Parathyroid adenoma (tissue), 2 donors: ENCODE measurements around the gene PRKRIP1.
"Not testable (repeated sequence)": the region's sequence is repeated elsewhere in the genome, so short reads cannot be mapped to it uniquely, and the experiment has no call there.

ENCODE experiments used
- H2AFZ ChIP-seq: fragments of 300-600 bp; sonication (generic); one replicate; pipeline ENCODE4 v1.7.0; 2017; ENCODE audit warnings: antibody characterized with exemption, mild to moderate bottlenecking
- H3K27ac ChIP-seq: fragments of 300-600 bp; sonication (generic); one replicate; pipeline ENCODE4 v1.7.0; 2017
- H3K27me3 ChIP-seq: fragments of 300-600 bp; sonication (generic); one replicate; pipeline ENCODE4 v1.7.0; 2017; ENCODE audit warnings: low read length; ENCODE audit not compliant: control insufficient read depth, insufficient read depth
- H3K36me3 ChIP-seq: fragments of 300-600 bp; sonication (generic); one replicate; pipeline ENCODE4 v1.7.0; 2017; ENCODE audit warnings: low read length; ENCODE audit not compliant: control insufficient read depth, insufficient read depth
- H3K4me1 ChIP-seq: fragments of 300-600 bp; sonication (generic); one replicate; pipeline ENCODE4 v1.7.0; 2017; ENCODE audit warnings: control low read depth
- H3K4me2 ChIP-seq: fragments of 300-600 bp; sonication (generic); one replicate; pipeline ENCODE4 v1.7.0; 2017; ENCODE audit warnings: low read length
- H3K4me3 ChIP-seq: fragments of 300-600 bp; sonication (generic); one replicate; pipeline ENCODE4 v1.7.0; 2017; ENCODE audit warnings: low read depth, low read length
- H3K79me2 ChIP-seq: fragments of 300-600 bp; sonication (generic); one replicate; pipeline ENCODE4 v1.7.0; 2017; ENCODE audit warnings: control low read depth
- H3K9ac ChIP-seq: fragments of 300-600 bp; sonication (generic); one replicate; pipeline ENCODE4 v1.7.0; 2017; ENCODE audit warnings: mild to moderate bottlenecking
- H3K9me3 ChIP-seq: fragments of 300-600 bp; sonication (generic); one replicate; pipeline ENCODE4 v1.7.0; 2017; ENCODE audit warnings: low read length; ENCODE audit not compliant: control insufficient read depth
- TF ChIP-seq, protein P1 (sequence below): fragments of 300-600 bp; sonication (generic); IDR thresholded peaks from one replicate; pipeline ENCODE4 v1.7.0; 2017; ENCODE audit warnings: antibody characterized with exemption, mild to moderate bottlenecking
- donor health status: primary hyperparathyroidism.

PRKRIP1 gene

DNA sequence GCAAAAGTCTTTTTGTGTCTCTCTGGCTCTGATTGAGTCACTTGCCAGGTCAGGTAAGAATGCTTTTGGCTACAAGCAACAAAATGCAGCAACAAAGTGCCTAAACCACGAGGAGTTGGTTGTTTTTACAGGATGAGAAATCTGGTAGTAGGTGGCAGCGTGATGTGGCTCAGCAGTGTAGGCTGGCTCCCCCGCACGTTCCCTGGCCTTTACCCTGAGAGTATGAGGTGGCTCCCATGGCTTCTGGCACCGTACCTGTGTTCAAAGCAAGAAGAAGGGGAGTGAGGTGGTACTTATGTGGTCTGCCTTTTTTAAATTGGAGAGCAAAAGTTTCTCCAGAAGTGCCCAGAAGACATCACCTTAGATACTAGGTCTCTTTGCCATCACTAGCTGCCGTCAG lies 11.7 kb downstream of the PRKRIP1 start:
- no peaks in the 10 kb centered on the region for H3K36me3 ChIP-seq
- no peak overlapping the region for H3K4me3 ChIP-seq
- H3K9me3 ChIP-seq, result no peaks in the 10 kb centered on the region
- H3K4me1 ChIP-seq, result peaks cover 4% of the 10 kb centered on the region
- no peak overlapping the region for H3K27ac ChIP-seq
- no peak overlapping the region for H3K4me2 ChIP-seq
- no peaks in the 10 kb centered on the region for H3K27me3 ChIP-seq
- H3K9ac ChIP-seq, result no peak overlapping the region
- H2AFZ ChIP-seq, result no peak overlapping the region
- TF ChIP-seq, protein P1, sequence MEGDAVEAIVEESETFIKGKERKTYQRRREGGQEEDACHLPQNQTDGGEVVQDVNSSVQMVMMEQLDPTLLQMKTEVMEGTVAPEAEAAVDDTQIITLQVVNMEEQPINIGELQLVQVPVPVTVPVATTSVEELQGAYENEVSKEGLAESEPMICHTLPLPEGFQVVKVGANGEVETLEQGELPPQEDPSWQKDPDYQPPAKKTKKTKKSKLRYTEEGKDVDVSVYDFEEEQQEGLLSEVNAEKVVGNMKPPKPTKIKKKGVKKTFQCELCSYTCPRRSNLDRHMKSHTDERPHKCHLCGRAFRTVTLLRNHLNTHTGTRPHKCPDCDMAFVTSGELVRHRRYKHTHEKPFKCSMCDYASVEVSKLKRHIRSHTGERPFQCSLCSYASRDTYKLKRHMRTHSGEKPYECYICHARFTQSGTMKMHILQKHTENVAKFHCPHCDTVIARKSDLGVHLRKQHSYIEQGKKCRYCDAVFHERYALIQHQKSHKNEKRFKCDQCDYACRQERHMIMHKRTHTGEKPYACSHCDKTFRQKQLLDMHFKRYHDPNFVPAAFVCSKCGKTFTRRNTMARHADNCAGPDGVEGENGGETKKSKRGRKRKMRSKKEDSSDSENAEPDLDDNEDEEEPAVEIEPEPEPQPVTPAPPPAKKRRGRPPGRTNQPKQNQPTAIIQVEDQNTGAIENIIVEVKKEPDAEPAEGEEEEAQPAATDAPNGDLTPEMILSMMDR, result no peak
- H3K79me2 ChIP-seq, result peaks cover 10% of the 10 kb centered on the region

- peaks cover 10% of the 10 kb centered on the region for H3K79me2 ChIP-seq
- H3K4me3 ChIP-seq, H3K27ac ChIP-seq, H3K4me2 ChIP-seq, H3K36me3 ChIP-seq, H3K4me1 ChIP-seq, H3K9ac ChIP-seq, H3K9me3 ChIP-seq, H3K27me3 ChIP-seq, H2AFZ ChIP-seq: not testable (repeated sequence)
Observed at GRCh38 chr7:102408530-102408929, 12.4 kb downstream of the PRKRIP1 start.

- no peak overlapping the region for H3K4me2 ChIP-seq
- peaks cover 16% of the 10 kb centered on the region for H3K4me1 ChIP-seq
- H3K36me3 ChIP-seq, result no peaks in the 10 kb centered on the region
- no peaks in the 10 kb centered on the region for H3K27me3 ChIP-seq
- TF ChIP-seq, protein P1, result no peak
- no peak overlapping the region for H3K9ac ChIP-seq
- H3K27ac ChIP-seq, result no peak overlapping the region
- no peak overlapping the region for H2AFZ ChIP-seq
- no peak overlapping the region for H3K4me3 ChIP-seq
- H3K79me2 ChIP-seq, result peaks cover 10% of the 10 kb centered on the region
- no peaks in the 10 kb centered on the region for H3K9me3 ChIP-seq
Observed at GRCh38 chr7:102409340-102409739, 13.2 kb downstream of the PRKRIP1 start.

DNA sequence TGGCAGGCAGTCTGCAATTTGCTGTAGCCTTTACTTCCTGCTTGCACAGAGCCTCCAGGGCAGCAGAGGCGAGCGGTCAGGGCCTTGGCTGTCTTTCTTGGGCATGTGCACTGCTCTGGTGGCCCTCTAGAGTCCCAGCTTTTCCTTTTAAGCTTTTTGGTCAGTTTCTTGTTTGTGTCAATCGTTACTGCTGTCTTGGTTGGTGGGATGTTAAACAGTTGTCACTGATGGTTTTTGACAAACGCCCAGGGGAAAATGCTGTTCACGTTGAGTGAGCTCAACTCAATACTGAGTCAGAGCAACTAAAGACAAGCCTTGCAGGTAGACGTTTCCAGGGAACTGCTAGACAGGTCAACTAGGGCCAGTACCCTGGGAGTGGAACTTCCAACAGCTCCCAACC lies 14.0 kb downstream of the PRKRIP1 start:
- Histone ChIP-seq H3K27me3 (no peaks in the 10 kb centered on the region), H3K4me1 (peaks cover 24% of the 10 kb centered on the region), H3K27ac (no peak overlapping the region), H3K4me3 (no peak overlapping the region), H3K9me3 (no peaks in the 10 kb centered on the region), H3K36me3 (no peaks in the 10 kb centered on the region), H2AFZ (no peak overlapping the region), H3K9ac (no peak overlapping the region), H3K79me2 (peaks cover 8% of the 10 kb centered on the region), H3K4me2 (no peak overlapping the region)
- TF ChIP-seq, protein P1, result no peak

- no peak overlapping the region for H3K4me2 ChIP-seq
- H3K9me3 ChIP-seq, result no peaks in the 10 kb centered on the region
- no peak overlapping the region for H3K4me3 ChIP-seq
- no peak overlapping the region for H2AFZ ChIP-seq
- peaks cover 7% of the 10 kb centered on the region for H3K79me2 ChIP-seq
- no peaks in the 10 kb centered on the region for H3K27me3 ChIP-seq
- H3K27ac ChIP-seq, result no peak overlapping the region
- peaks cover 27% of the 10 kb centered on the region for H3K4me1 ChIP-seq
- H3K9ac ChIP-seq, result no peak overlapping the region
- H3K36me3 ChIP-seq, result no peaks in the 10 kb centered on the region
- TF ChIP-seq, protein P1, result no peak
Observed at GRCh38 chr7:102410918-102411317, 14.8 kb downstream of the PRKRIP1 start.
